Upper lobe of left lung (tissue), 6 donors: ENCODE results near the gene RHBDL1. TPM values are rescaled to one million over a fixed set of nuclear protein-coding genes. Genes with fewer than 3 reads are reported as not detected.
A peak's percentile ranks its signal among the peaks of the same experiment; 100 is the strongest.

Experiments
- ATAC-seq, 2 donors: fragments of 200-7000 bp; cut with Tn5 transposase; one replicate each; pipeline ENCODE4 v1.9.1; 2022; ENCODE audit warnings: mild to moderate bottlenecking in 2 of 2, moderate library complexity in 2 of 2; ENCODE audit not compliant: low FRiP score in 2 of 2
- DNase-seq, 2 donors: peaks; one replicate each; pipeline ENCODE4 v3.0.0-alpha.2; 2019 to 2020
- H3K27ac ChIP-seq, 4 donors: fragments of 200-600 bp; sonication (generic); one replicate each; pipeline ENCODE4 v1.5.1; 2016 to 2019
- H3K27me3 ChIP-seq, 4 donors: fragments of 200-600 bp; sonication (generic); one replicate each; pipeline ENCODE4 v1.5.1; 2017 to 2019
- H3K36me3 ChIP-seq, 4 donors: fragments of 200-600 bp; sonication (generic); one replicate each; pipeline ENCODE4 v1.5.1; 2016 to 2019
- H3K4me1 ChIP-seq, 4 donors: fragments of 200-600 bp; sonication (generic); one replicate each; pipeline ENCODE4 v1.5.1; 2018 to 2019
- H3K4me3 ChIP-seq, 4 donors: fragments of 200-600 bp; sonication (generic); one replicate each; pipeline ENCODE4 v1.5.1; 2017 to 2019; ENCODE audit warnings: mild to moderate bottlenecking in 2 of 4, moderate library complexity in 1 of 4
- H3K9me3 ChIP-seq, 4 donors: fragments of 200-600 bp; sonication (generic); one replicate each; pipeline ENCODE4 v1.5.1; 2018 to 2019
- EP300 ChIP-seq, 4 donors: sonication (generic); formaldehyde crosslinking; IDR thresholded peaks; one replicate each; pipeline ENCODE4 v1.5.1; 2017; ENCODE audit warnings: antibody characterized with exemption in 4 of 4, control low read depth in 2 of 4
- POLR2A ChIP-seq, 4 donors: fragments of 450-650 bp; IDR thresholded peaks; one replicate each; pipeline ENCODE4 v1.5.1; 2016 to 2017; ENCODE audit warnings: antibody characterized with exemption in 4 of 4, mild to moderate bottlenecking in 2 of 4
- POLR2AphosphoS5 ChIP-seq, 2 donors: sonication (generic); formaldehyde crosslinking; IDR thresholded peaks; one replicate each; pipeline ENCODE4 v1.5.1; 2017; ENCODE audit warnings: antibody characterized with exemption in 2 of 2
- WGBS, 2 donors: methylation state at CpG; one replicate each; pipeline ENCODE4 v1.1.5; 2017 to 2018; 5-methylcytosine and 5-hydroxymethylcytosine counted together
- total RNA-seq, 6 donors: library from RNA; depleted of rRNA in 4 of 6; stranded (reverse); fragments of >200 nt in 4 of 6; gene quantifications; one replicate each; pipeline versions ENCODE4 v1.1.0 to v1.2.1, GENCODE V29; 2016 to 2021
- TF ChIP-seq, protein P1 (sequence below), 6 experiments: fragments of 450-650 bp in 4 of 6; fragments of 200-600 bp in 2 of 6; sonication (generic) in 2 of 6; IDR thresholded peaks; one replicate each; pipeline ENCODE4 v1.5.1; 2016 to 2019; ENCODE audit warnings: antibody characterized with exemption in 6 of 6
- donor health status: DM: no; HTN: no; CAD: no; lungs with moderate emphysema.
- donor health status: DM: no; HTN: yes; CAD: no; lungs with severe emphysema.

Gene RHBDL1
- total RNA-seq, 6 donors from 2014 or later = 0.59 to 2.1 (median 0.76) TPM; not detected in 1

- DNase-seq (peak; percentile 95 to 99), ATAC-seq (peak; percentile 84 to 96)
- H3K4me1 ChIP-seq = peaks cover 26 to 71% (median 41%) of the 10 kb centered on the region in 4 donors
- H3K36me3 ChIP-seq = peaks cover 0 to 9% (median 3%) of the 10 kb centered on the region in 4 donors
- H3K9me3 ChIP-seq = no peaks in the 10 kb centered on the region
- WGBS, 2 donors = 0% methylated on average over 26 of the region's 91 CpGs; no CpG with 5 or more reads in 1 of the 2 donors
- no peaks in the 10 kb centered on the region for H3K27me3 ChIP-seq
- peak within 1 kb of the TSS; percentile 82 to 95 (median 86) for H3K27ac ChIP-seq
- TF ChIP-seq POLR2AphosphoS5 (IDR thresholded peaks at IDR 0.05) (peak; percentile 79 to 80), EP300 (IDR thresholded peaks at IDR 0.05) (no peak), POLR2A (IDR thresholded peaks at IDR 0.05) (peak in 2 of 4 donors; percentile 73 to 77)
- TF ChIP-seq, protein P1, sequence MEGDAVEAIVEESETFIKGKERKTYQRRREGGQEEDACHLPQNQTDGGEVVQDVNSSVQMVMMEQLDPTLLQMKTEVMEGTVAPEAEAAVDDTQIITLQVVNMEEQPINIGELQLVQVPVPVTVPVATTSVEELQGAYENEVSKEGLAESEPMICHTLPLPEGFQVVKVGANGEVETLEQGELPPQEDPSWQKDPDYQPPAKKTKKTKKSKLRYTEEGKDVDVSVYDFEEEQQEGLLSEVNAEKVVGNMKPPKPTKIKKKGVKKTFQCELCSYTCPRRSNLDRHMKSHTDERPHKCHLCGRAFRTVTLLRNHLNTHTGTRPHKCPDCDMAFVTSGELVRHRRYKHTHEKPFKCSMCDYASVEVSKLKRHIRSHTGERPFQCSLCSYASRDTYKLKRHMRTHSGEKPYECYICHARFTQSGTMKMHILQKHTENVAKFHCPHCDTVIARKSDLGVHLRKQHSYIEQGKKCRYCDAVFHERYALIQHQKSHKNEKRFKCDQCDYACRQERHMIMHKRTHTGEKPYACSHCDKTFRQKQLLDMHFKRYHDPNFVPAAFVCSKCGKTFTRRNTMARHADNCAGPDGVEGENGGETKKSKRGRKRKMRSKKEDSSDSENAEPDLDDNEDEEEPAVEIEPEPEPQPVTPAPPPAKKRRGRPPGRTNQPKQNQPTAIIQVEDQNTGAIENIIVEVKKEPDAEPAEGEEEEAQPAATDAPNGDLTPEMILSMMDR (IDR thresholded peaks at IDR 0.05) = peak in 3 of 6 experiments; percentile 8 to 35 (median 12)
- peak within 1 kb of the TSS; percentile 38 to 98 (median 86) for H3K4me3 ChIP-seq
Measured at GRCh38 chr16:648781-649589, 26.5 kb upstream of the RHBDL1 start, which contains the start of gene WDR90. TSS of gene WDR90 (plus strand) at chr16:649365. CDS start at chr16:649417, 52 bp downstream.

- WGBS, 2 donors = 16% methylated on average over 9 of the region's 44 CpGs; no CpG with 5 or more reads in 1 of the 2 donors
- ATAC-seq = peak in 1 of 2 donors; percentile 2
Measured at GRCh38 chr16:649631-650030, 25.8 kb upstream of the RHBDL1 start.

DNA sequence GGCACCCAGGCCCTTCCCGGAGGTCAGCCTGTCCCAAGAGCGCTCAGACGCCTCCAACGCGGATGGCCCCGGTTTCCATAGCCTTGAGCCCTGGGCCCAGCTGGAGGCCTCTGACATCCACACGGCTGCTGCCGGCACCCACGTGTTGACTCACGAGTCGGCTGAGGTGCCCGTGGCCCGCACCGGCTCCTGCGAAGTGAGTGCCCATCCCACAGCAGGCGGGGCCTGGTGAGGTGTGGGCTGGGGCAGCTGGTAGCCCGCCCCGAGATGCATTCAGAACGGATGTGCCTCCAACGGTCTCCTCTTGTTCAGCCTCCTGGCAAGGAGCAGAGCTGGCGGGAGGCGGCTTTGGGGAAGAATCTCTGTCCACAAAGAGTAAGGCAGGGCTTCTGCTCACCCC lies 23.6 kb upstream of the RHBDL1 start:
- TF ChIP-seq POLR2AphosphoS5 (IDR thresholded peaks at IDR 0.05) = no peak
- no peak for TF ChIP-seq POLR2A (IDR thresholded peaks at IDR 0.05)
- TF ChIP-seq EP300 (IDR thresholded peaks at IDR 0.05) = no peak
- TF ChIP-seq, protein P1 (IDR thresholded peaks at IDR 0.05) = no peak
- no peak for DNase-seq
- no peak for ATAC-seq
- no peak overlapping the region for H3K27ac ChIP-seq
- no peaks in the 10 kb centered on the region for H3K27me3 ChIP-seq
- no peaks in the 10 kb centered on the region for H3K9me3 ChIP-seq
- no peak overlapping the region for H3K4me3 ChIP-seq
- 78 to 96% methylated on average over 7 to 17 of the region's 22 CpGs for WGBS, 2 donors
- peaks cover 23 to 44% (median 26%) of the 10 kb centered on the region in 4 donors for H3K4me1 ChIP-seq
- peaks cover 0 to 28% (median 7%) of the 10 kb centered on the region in 4 donors for H3K36me3 ChIP-seq

More at GRCh38 chr16:649631-650030, 25.8 kb upstream of the RHBDL1 start:
- no peak for DNase-seq
- H3K27me3 ChIP-seq = no peaks in the 10 kb centered on the region
- H3K27ac ChIP-seq = peak overlapping the region; percentile 82 to 95 (median 86)
- H3K9me3 ChIP-seq = no peaks in the 10 kb centered on the region
- peaks cover 0 to 9% (median 3%) of the 10 kb centered on the region in 4 donors for H3K36me3 ChIP-seq
- peak overlapping the region; percentile 38 to 98 (median 86) for H3K4me3 ChIP-seq
- peaks cover 26 to 64% (median 40%) of the 10 kb centered on the region in 4 donors for H3K4me1 ChIP-seq
- TF ChIP-seq POLR2AphosphoS5 (IDR thresholded peaks at IDR 0.05) (no peak), EP300 (IDR thresholded peaks at IDR 0.05) (no peak), POLR2A (IDR thresholded peaks at IDR 0.05) (no peak)
- TF ChIP-seq, protein P1 (IDR thresholded peaks at IDR 0.05) = no peak

- no peak for TF ChIP-seq EP300 (IDR thresholded peaks at IDR 0.05)
- TF ChIP-seq POLR2AphosphoS5 (IDR thresholded peaks at IDR 0.05) = no peak
- no peak for TF ChIP-seq POLR2A (IDR thresholded peaks at IDR 0.05)
- TF ChIP-seq, protein P1 (IDR thresholded peaks at IDR 0.05) = no peak
- H3K36me3 ChIP-seq = peaks cover 0 to 36% (median 7%) of the 10 kb centered on the region in 4 donors
- H3K4me1 ChIP-seq = peaks cover 17 to 36% (median 20%) of the 10 kb centered on the region in 4 donors
- no peaks in the 10 kb centered on the region for H3K9me3 ChIP-seq
- ATAC-seq (no peak), DNase-seq (no peak)
- 87 to 94% methylated on average over 18 to 24 of the region's 28 CpGs for WGBS, 2 donors
- no peak overlapping the region for H3K4me3 ChIP-seq
- no peak overlapping the region for H3K27ac ChIP-seq
- no peaks in the 10 kb centered on the region for H3K27me3 ChIP-seq
Measured at GRCh38 chr16:652454-653305, 22.8 kb upstream of the RHBDL1 start.
